ENCODE data around the gene UNC119. TPM values are rescaled to one million over a fixed set of nuclear protein-coding genes. Genes with fewer than 3 reads are reported as not detected.

The UNC119 gene
- total and polyA plus RNA-seq, 2 of the 13 experiments (the other 11 are each of a cell fraction or from before 2014, with no cell fraction given) = 10.4 to 63.1 TPM

DNA sequence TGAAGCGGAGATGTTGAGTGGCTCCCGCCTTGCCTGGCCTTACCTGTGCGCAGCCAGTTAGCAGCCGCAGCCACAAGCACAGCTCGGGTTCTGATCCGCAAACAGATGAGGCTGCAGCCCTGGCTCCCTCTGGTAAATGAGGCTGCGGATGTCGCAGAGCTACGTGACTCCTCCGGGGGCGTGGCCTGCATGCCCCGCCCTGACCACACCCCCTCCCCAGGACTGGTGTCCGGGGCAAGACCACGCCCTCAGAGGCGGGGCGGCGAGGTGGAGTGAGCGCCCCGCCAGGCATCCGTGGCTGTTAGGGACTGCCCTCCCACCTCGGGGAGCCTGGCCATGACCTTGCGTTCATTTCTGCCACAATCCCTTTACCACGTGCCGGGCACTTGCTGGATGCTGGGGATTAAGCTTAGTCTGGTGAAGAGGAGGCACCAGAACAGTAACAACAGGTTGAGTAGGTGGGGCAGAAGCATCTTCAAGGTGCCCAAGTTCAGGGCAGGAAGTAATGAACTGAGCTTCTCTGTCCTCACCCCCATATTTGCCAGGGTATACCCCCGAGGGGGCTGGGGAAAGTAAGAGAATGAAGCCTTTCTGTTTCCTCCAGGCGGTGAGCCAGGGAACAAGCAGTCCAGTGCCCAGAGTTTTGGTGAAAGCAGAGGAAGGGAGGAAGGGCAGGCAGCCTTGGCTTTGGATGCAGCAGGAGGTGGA lies 24.5 kb upstream of the UNC119 start, which contains the start of gene ALDOC (continued):
- TF ChIP-seq, protein P1, sequence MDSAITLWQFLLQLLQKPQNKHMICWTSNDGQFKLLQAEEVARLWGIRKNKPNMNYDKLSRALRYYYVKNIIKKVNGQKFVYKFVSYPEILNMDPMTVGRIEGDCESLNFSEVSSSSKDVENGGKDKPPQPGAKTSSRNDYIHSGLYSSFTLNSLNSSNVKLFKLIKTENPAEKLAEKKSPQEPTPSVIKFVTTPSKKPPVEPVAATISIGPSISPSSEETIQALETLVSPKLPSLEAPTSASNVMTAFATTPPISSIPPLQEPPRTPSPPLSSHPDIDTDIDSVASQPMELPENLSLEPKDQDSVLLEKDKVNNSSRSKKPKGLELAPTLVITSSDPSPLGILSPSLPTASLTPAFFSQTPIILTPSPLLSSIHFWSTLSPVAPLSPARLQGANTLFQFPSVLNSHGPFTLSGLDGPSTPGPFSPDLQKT (CRISPR knock-in tag; IDR thresholded peaks at IDR 0.05; ENCODE audit: borderline replicate concordance) = no peak
- TF ChIP-seq ZNF124 (CRISPR knock-in tag; IDR thresholded peaks at IDR 0.05) (no peak), ZNF101 (CRISPR knock-in tag; IDR thresholded peaks at IDR 0.05; ENCODE audit: borderline replicate concordance, low read depth) (no peak), IKZF4 (CRISPR knock-in tag; IDR thresholded peaks at IDR 0.05; ENCODE audit: borderline replicate concordance, low read depth, not compliant biosample characterization) (no peak), ZNF7 (CRISPR knock-in tag; IDR thresholded peaks at IDR 0.05) (peak; percentile 53; the same call in 1 of the 2 replicates), RBM22 (optimal IDR thresholded peaks at IDR 0.05; ENCODE audit: low read length) (no peak), SCMH1 (CRISPR knock-in tag; IDR thresholded peaks at IDR 0.05; ENCODE audit: borderline replicate concordance) (no peak), REXO4 (CRISPR knock-in tag; IDR thresholded peaks at IDR 0.05; ENCODE audit: borderline replicate concordance) (no peak), ZNF550 (CRISPR knock-in tag; IDR thresholded peaks at IDR 0.05; ENCODE audit: borderline replicate concordance) (no peak), POLR2AphosphoS2 (IDR thresholded peaks at IDR 0.05; ENCODE audit: low read depth, low read length) (no peak), SPEN (CRISPR knock-in tag; IDR thresholded peaks at IDR 0.05; ENCODE audit: low read depth) (peak; percentile 66; the same call in 1 of the 2 replicates)
- TF ChIP-seq, protein P2, sequence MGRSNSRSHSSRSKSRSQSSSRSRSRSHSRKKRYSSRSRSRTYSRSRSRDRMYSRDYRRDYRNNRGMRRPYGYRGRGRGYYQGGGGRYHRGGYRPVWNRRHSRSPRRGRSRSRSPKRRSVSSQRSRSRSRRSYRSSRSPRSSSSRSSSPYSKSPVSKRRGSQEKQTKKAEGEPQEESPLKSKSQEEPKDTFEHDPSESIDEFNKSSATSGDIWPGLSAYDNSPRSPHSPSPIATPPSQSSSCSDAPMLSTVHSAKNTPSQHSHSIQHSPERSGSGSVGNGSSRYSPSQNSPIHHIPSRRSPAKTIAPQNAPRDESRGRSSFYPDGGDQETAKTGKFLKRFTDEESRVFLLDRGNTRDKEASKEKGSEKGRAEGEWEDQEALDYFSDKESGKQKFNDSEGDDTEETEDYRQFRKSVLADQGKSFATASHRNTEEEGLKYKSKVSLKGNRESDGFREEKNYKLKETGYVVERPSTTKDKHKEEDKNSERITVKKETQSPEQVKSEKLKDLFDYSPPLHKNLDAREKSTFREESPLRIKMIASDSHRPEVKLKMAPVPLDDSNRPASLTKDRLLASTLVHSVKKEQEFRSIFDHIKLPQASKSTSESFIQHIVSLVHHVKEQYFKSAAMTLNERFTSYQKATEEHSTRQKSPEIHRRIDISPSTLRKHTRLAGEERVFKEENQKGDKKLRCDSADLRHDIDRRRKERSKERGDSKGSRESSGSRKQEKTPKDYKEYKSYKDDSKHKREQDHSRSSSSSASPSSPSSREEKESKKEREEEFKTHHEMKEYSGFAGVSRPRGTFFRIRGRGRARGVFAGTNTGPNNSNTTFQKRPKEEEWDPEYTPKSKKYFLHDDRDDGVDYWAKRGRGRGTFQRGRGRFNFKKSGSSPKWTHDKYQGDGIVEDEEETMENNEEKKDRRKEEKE (IDR thresholded peaks at IDR 0.05) = no peak
- TF ChIP-seq, protein P3, sequence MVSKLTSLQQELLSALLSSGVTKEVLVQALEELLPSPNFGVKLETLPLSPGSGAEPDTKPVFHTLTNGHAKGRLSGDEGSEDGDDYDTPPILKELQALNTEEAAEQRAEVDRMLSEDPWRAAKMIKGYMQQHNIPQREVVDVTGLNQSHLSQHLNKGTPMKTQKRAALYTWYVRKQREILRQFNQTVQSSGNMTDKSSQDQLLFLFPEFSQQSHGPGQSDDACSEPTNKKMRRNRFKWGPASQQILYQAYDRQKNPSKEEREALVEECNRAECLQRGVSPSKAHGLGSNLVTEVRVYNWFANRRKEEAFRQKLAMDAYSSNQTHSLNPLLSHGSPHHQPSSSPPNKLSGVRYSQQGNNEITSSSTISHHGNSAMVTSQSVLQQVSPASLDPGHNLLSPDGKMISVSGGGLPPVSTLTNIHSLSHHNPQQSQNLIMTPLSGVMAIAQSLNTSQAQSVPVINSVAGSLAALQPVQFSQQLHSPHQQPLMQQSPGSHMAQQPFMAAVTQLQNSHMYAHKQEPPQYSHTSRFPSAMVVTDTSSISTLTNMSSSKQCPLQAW (CRISPR knock-in tag; IDR thresholded peaks at IDR 0.05) = peak; percentile 36
- TF ChIP-seq, protein P4, sequence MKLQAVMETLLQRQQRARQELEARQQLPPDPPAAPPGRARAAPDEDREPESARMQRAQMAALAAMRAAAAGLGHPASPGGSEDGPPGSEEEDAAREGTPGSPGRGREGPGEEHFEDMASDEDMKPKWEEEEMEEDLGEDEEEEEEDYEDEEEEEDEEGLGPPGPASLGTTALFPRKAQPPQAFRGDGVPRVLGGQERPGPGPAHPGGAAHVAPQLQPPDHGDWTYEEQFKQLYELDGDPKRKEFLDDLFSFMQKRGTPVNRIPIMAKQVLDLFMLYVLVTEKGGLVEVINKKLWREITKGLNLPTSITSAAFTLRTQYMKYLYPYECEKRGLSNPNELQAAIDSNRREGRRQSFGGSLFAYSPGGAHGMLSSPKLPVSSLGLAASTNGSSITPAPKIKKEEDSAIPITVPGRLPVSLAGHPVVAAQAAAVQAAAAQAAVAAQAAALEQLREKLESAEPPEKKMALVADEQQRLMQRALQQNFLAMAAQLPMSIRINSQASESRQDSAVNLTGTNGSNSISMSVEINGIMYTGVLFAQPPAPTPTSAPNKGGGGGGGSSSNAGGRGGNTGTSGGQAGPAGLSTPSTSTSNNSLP (IDR thresholded peaks at IDR 0.05; ENCODE audit: low read depth, low read length) = no peak
- TF ChIP-seq, protein P5, sequence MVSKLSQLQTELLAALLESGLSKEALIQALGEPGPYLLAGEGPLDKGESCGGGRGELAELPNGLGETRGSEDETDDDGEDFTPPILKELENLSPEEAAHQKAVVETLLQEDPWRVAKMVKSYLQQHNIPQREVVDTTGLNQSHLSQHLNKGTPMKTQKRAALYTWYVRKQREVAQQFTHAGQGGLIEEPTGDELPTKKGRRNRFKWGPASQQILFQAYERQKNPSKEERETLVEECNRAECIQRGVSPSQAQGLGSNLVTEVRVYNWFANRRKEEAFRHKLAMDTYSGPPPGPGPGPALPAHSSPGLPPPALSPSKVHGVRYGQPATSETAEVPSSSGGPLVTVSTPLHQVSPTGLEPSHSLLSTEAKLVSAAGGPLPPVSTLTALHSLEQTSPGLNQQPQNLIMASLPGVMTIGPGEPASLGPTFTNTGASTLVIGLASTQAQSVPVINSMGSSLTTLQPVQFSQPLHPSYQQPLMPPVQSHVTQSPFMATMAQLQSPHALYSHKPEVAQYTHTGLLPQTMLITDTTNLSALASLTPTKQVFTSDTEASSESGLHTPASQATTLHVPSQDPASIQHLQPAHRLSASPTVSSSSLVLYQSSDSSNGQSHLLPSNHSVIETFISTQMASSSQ (IDR thresholded peaks at IDR 0.05; ENCODE audit: low read depth) = no peak
- TF ChIP-seq, protein P5 (CRISPR knock-in tag; IDR thresholded peaks at IDR 0.05; ENCODE audit: borderline replicate concordance) = no peak
